ENCODE results near the gene PSMG4. TPM values are rescaled to one million over a fixed set of nuclear protein-coding genes. Genes with fewer than 3 reads are reported as not detected.

PSMG4 gene
- polyA plus RNA-seq, 2 of the 4 experiments (the other 2 are of a cell fraction) = 15.0 to 21.9 TPM

GRCh38 chr6:3309391-3310050, 50.8 kb downstream of the PSMG4 start:
- TF ChIP-seq ZFP36 (IDR thresholded peaks at IDR 0.05; ENCODE audit: borderline replicate concordance, partially characterized antibody) (no peak), BHLHE40 (IDR thresholded peaks at IDR 0.05; ENCODE audit: low read depth, low read length) (no peak), MAFK (IDR thresholded peaks at IDR 0.05; ENCODE audit: partially characterized antibody) (no peak), NPAS2 (CRISPR knock-in tag; IDR thresholded peaks at IDR 0.05; ENCODE audit: borderline replicate concordance) (no peak), JUN (IDR thresholded peaks at IDR 0.05) (no peak), MYC (IDR thresholded peaks at IDR 0.05; ENCODE audit: borderline replicate concordance, low read length) (no peak), HOXA7 (CRISPR knock-in tag; IDR thresholded peaks at IDR 0.05) (no peak), HMGXB4 (CRISPR knock-in tag; IDR thresholded peaks at IDR 0.05; ENCODE audit: borderline replicate concordance) (no peak), ZNF302 (CRISPR knock-in tag; IDR thresholded peaks at IDR 0.05) (no peak), KDM5A (IDR thresholded peaks at IDR 0.05) (no peak), TP53 (CRISPR knock-in tag; IDR thresholded peaks at IDR 0.05) (no peak), RFX5 (IDR thresholded peaks at IDR 0.05) (no peak), HOXB5 (CRISPR knock-in tag; IDR thresholded peaks at IDR 0.05) (no peak), MAX (IDR thresholded peaks at IDR 0.05) (no peak), ELK1 (IDR thresholded peaks at IDR 0.05; ENCODE audit: low read depth, low read length) (no peak), ZC3H11A (IDR thresholded peaks at IDR 0.05) (no peak), CTCF (IDR thresholded peaks at IDR 0.05) (no peak), ATOH8 (CRISPR knock-in tag; IDR thresholded peaks at IDR 0.05; ENCODE audit: low read depth) (no peak)
- ATAC-seq (no peak; a peak in 1 of 6 replicates), DNase-seq (ENCODE audit: low read depth in 1 of 2, low spot score in 1 of 2) (no peak), FAIRE-seq (no peak)
- Histone ChIP-seq H3K4me3 (no peak overlapping the region), H3K4me2 (no peak overlapping the region), H3K27ac (no peak overlapping the region), H3K9me3 (0 out of 3 replicates have a peak, but pooled peaks cover 6% of the 10 kb centered on the region), H3K4me1 (no peaks in the 10 kb centered on the region)
- ChIA-PET CTCF (no interaction called here), POLR2A (no interaction called here)
- 91% methylated on average over 11 of the region's 11 CpGs for WGBS (ENCODE audit: missing lambda C conversion rate)

- no peak for FAIRE-seq
These were observed 51.3 kb downstream of the PSMG4 start for GRCh38 chr6:3310051-3310448.

More at GRCh38 chr6:3310051-3310448, 51.3 kb downstream of the PSMG4 start:
- POLR2A ChIA-PET = no interaction called here
- no peak overlapping the region for H3K4me3 ChIP-seq
- no peaks in the 10 kb centered on the region for H3K4me1 ChIP-seq
- no peak overlapping the region for H3K27ac ChIP-seq
- H3K4me2 ChIP-seq = no peak overlapping the region
- 0 out of 3 replicates have a peak, but pooled peaks cover 6% of the 10 kb centered on the region for H3K9me3 ChIP-seq
- WGBS (ENCODE audit: missing lambda C conversion rate) = 68% methylated on average over 6 of the region's 6 CpGs
- DNase-seq (ENCODE audit: low read depth in 1 of 2, low spot score in 1 of 2) (no peak), ATAC-seq (no peak)
- CTCF ChIA-PET = no interaction called here
- no peak for TF ChIP-seq ZNF302 (CRISPR knock-in tag; IDR thresholded peaks at IDR 0.05)
- TF ChIP-seq CBX8 (IDR thresholded peaks at IDR 0.05) = no peak
- no peak for TF ChIP-seq EHMT2 (IDR thresholded peaks at IDR 0.05; ENCODE audit: low read depth)
- no peak for TF ChIP-seq CHD4 (IDR thresholded peaks at IDR 0.05; ENCODE audit: borderline replicate concordance)
- no peak for TF ChIP-seq ZFP36 (IDR thresholded peaks at IDR 0.05; ENCODE audit: borderline replicate concordance, partially characterized antibody)
- TF ChIP-seq TP53 (CRISPR knock-in tag; IDR thresholded peaks at IDR 0.05) = no peak
- TF ChIP-seq SREBF2 (IDR thresholded peaks at IDR 0.05) = no peak
- no peak for TF ChIP-seq HOXB13 (CRISPR knock-in tag; IDR thresholded peaks at IDR 0.05; ENCODE audit: low read depth)
- TF ChIP-seq ESRRA (IDR thresholded peaks at IDR 0.05; ENCODE audit: borderline replicate concordance, low read length) = no peak
- TF ChIP-seq FOSL2 (IDR thresholded peaks at IDR 0.05) = no peak
- no peak for TF ChIP-seq FOSL2 (CRISPR knock-in tag; IDR thresholded peaks at IDR 0.05)

Measured in A549 (cell line).